Measurements from ENCODE around the gene SEMA3F. TPM values are rescaled to one million over a fixed set of nuclear protein-coding genes. Genes with fewer than 3 reads are reported as not detected.

Gene SEMA3F
- total and polyA plus RNA-seq, 2 donors (not counting 3 experiments of a cell fraction or from before 2014, with no cell fraction given) = 65.8 to 99.1 TPM

DNA sequence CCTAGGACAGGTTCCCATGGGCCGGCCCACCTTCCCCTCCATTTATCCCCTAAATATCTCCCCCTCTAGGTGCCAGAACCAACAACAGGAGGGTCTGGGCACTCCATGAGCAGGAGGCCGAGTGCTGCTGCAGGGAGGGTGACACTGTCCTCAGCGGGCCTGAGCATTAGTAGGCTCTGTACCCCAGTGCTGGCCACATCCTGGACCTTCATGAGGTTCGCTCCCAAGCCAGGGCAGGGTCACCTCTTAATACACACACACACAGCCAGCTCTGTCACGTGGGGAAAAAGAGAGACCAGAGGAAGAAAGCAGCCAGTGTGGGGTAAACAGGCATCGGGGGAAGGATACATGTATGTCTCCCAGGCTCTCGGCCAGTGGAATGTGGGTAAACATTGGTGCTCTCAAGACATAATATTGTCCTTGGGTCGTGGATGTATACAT, 27.9 kb upstream of the SEMA3F start:
- Histone ChIP-seq H2AFZ (ENCODE audit: low read depth, low read length) (no peak overlapping the region), H3K4me2 (ENCODE audit: insufficient read depth, low read length) (no peak overlapping the region), H3K79me2 (ENCODE audit: control insufficient read depth, insufficient read depth, low read length) (no peaks in the 10 kb centered on the region), H3K9ac (replicated peaks; ENCODE audit: extremely low read depth, insufficient read depth, low read length) (no peak overlapping the region), H3K9me1 (replicated peaks; ENCODE audit: control insufficient read depth, extremely low read depth, insufficient read depth, low read length) (no peaks in the 10 kb centered on the region), H3K4me3 (replicated peaks in 1 of 3; ENCODE audit: insufficient read depth in 1 of 3, low read depth in 1 of 3, low read length in 3 of 3) (no peak overlapping the region), H4K20me1 (replicated peaks; ENCODE audit: control insufficient read depth, extremely low read depth, insufficient read depth, low read length) (no peaks in the 10 kb centered on the region), H3K27ac (ENCODE audit: insufficient read depth, low read depth, low read length) (no peak overlapping the region), H3K27me3 (ENCODE audit: control insufficient read depth in 2 of 2, insufficient read depth in 2 of 2, low read length in 2 of 2) (no peaks in the 10 kb centered on the region), H3K9me3 (replicated peaks; ENCODE audit: control insufficient read depth, insufficient read depth, low read length) (no peaks in the 10 kb centered on the region), H3K36me3 (ENCODE audit: control insufficient read depth in 2 of 2, extremely low read depth in 1 of 2, insufficient read depth in 2 of 2, low read length in 2 of 2) (no peaks in the 10 kb centered on the region), H3K4me1 (ENCODE audit: control insufficient read depth, extremely low read depth, insufficient read depth, low read length) (peaks cover 7% of the 10 kb centered on the region)
- dilution Hi-C loops (cut with MboI; ENCODE audit: extremely low pct_ligation_motif_present, low sequenced_read_pairs) = no loop called here
- no TSS peak for BruUV-seq (replicated peaks)
- intact Hi-C loops (cut with micrococcal nuclease) = loop anchor here (10.0 kb wide), 1 partner anchor 138 kb away; the partner anchor contains the start of gene SEMA3B
- FAIRE-seq = no peak
- DNase-seq (ENCODE audit: low read depth, low spot score) = no peak
- TF ChIP-seq FOS (IDR thresholded peaks at IDR 0.05; ENCODE audit: borderline replicate concordance, insufficient read depth, low read length) = no peak
- no peak for TF ChIP-seq EZH2 (IDR thresholded peaks at IDR 0.05; ENCODE audit: borderline replicate concordance, low read depth, low read length, severe bottlenecking)
- TF ChIP-seq POLR2AphosphoS5 (IDR thresholded peaks at IDR 0.05; ENCODE audit: insufficient read depth, low read depth, low read length) = no peak
- no peak for TF ChIP-seq GATA2 (IDR thresholded peaks at IDR 0.05; ENCODE audit: insufficient read depth, insufficient read length, low read depth, low read length)
- no peak for TF ChIP-seq CTCF (IDR thresholded peaks at IDR 0.05; ENCODE audit: extremely low read depth in 1 of 2, insufficient read depth in 1 of 2, low read depth in 1 of 2, low read length in 2 of 2)
- ChIA-PET POLR2A (no interaction called here), CTCF (no interaction called here)

DNA sequence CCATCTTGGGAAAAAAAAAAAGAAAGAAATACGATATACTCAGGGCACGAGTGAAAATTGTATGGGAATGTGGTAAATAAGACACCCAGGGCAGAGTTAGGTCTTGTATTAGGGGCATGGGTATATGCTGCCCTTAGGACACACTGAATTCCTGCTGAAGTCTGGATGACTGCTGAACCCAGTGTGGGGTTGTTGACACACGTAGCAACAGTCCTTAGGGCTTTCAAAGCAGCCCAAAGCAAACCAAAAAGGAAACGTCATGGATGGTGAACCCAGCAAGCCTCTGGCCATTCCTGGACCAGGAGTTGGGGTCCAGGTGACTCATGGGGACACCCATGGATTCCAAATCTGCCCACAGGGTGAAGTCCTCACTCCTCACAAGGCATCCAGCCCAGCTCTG, 27.1 kb upstream of the SEMA3F start:
- Histone ChIP-seq H3K4me2 (ENCODE audit: insufficient read depth, low read length) (no peak overlapping the region), H3K36me3 (ENCODE audit: control insufficient read depth in 2 of 2, extremely low read depth in 1 of 2, insufficient read depth in 2 of 2, low read length in 2 of 2) (no peaks in the 10 kb centered on the region), H3K4me3 (replicated peaks in 1 of 3; ENCODE audit: insufficient read depth in 1 of 3, low read depth in 1 of 3, low read length in 3 of 3) (no peak overlapping the region), H4K20me1 (replicated peaks; ENCODE audit: control insufficient read depth, extremely low read depth, insufficient read depth, low read length) (no peaks in the 10 kb centered on the region), H2AFZ (ENCODE audit: low read depth, low read length) (no peak overlapping the region), H3K27me3 (ENCODE audit: control insufficient read depth in 2 of 2, insufficient read depth in 2 of 2, low read length in 2 of 2) (no peaks in the 10 kb centered on the region), H3K9ac (replicated peaks; ENCODE audit: extremely low read depth, insufficient read depth, low read length) (no peak overlapping the region), H3K79me2 (ENCODE audit: control insufficient read depth, insufficient read depth, low read length) (no peaks in the 10 kb centered on the region), H3K27ac (ENCODE audit: insufficient read depth, low read depth, low read length) (no peak overlapping the region), H3K9me1 (replicated peaks; ENCODE audit: control insufficient read depth, extremely low read depth, insufficient read depth, low read length) (no peaks in the 10 kb centered on the region), H3K9me3 (replicated peaks; ENCODE audit: control insufficient read depth, insufficient read depth, low read length) (no peaks in the 10 kb centered on the region), H3K4me1 (ENCODE audit: control insufficient read depth, extremely low read depth, insufficient read depth, low read length) (peaks cover 7% of the 10 kb centered on the region)
- TF ChIP-seq EZH2 (IDR thresholded peaks at IDR 0.05; ENCODE audit: borderline replicate concordance, low read depth, low read length, severe bottlenecking) (no peak), FOS (IDR thresholded peaks at IDR 0.05; ENCODE audit: borderline replicate concordance, insufficient read depth, low read length) (no peak), GATA2 (IDR thresholded peaks at IDR 0.05; ENCODE audit: insufficient read depth, insufficient read length, low read depth, low read length) (no peak), JUN (IDR thresholded peaks at IDR 0.05; ENCODE audit: borderline replicate concordance, insufficient read depth, insufficient read length, low read depth) (no peak), POLR2A (IDR thresholded peaks at IDR 0.05; ENCODE audit: low read depth, low read length) (no peak), POLR2AphosphoS5 (IDR thresholded peaks at IDR 0.05; ENCODE audit: insufficient read depth, low read depth, low read length) (no peak), MYC (IDR thresholded peaks at IDR 0.05; ENCODE audit: low read depth, low read length) (no peak), CTCF (IDR thresholded peaks at IDR 0.05; ENCODE audit: extremely low read depth in 1 of 2, insufficient read depth in 1 of 2, low read depth in 1 of 2, low read length in 2 of 2) (no peak)
- TF ChIP-seq, protein P1, sequence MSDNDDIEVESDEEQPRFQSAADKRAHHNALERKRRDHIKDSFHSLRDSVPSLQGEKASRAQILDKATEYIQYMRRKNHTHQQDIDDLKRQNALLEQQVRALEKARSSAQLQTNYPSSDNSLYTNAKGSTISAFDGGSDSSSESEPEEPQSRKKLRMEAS (IDR thresholded peaks at IDR 0.05; ENCODE audit: insufficient read depth, insufficient read length) = no peak
- DNase-seq (ENCODE audit: low read depth, low spot score) (no peak), FAIRE-seq (no peak)
- ChIA-PET POLR2A (no interaction called here), CTCF (no interaction called here)
- no TSS peak for BruUV-seq (replicated peaks)
- dilution Hi-C loops (cut with MboI; ENCODE audit: extremely low pct_ligation_motif_present, low sequenced_read_pairs) (no loop called here), intact Hi-C loops (cut with micrococcal nuclease) (loop anchor here (10.0 kb wide), 1 partner anchor 137 kb away; the partner anchor contains the start of gene SEMA3B)

Measured in endothelial cell of umbilical vein (primary cell).